Umbilical cord (tissue), 2 donors: ENCODE data around the gene NXNL2. TPM values are rescaled to one million over a fixed set of nuclear protein-coding genes. Genes with fewer than 3 reads are reported as not detected.

Experiments
- DNase-seq: peaks from one replicate; pipeline ENCODE4 v3.0.0-alpha.2; 2015; ENCODE audit warnings: low spot score
- total RNA-seq: library from RNA; depleted of rRNA; stranded (reverse); fragments of >200 nt; gene quantifications from one replicate; pipeline ENCODE4 v1.2.3, GENCODE V29; 2014; ENCODE audit warnings: low replicate concordance; ENCODE audit not compliant: insufficient read depth

NXNL2 gene
- total RNA-seq, 1 donor from 2014 or later = not detected

DNA sequence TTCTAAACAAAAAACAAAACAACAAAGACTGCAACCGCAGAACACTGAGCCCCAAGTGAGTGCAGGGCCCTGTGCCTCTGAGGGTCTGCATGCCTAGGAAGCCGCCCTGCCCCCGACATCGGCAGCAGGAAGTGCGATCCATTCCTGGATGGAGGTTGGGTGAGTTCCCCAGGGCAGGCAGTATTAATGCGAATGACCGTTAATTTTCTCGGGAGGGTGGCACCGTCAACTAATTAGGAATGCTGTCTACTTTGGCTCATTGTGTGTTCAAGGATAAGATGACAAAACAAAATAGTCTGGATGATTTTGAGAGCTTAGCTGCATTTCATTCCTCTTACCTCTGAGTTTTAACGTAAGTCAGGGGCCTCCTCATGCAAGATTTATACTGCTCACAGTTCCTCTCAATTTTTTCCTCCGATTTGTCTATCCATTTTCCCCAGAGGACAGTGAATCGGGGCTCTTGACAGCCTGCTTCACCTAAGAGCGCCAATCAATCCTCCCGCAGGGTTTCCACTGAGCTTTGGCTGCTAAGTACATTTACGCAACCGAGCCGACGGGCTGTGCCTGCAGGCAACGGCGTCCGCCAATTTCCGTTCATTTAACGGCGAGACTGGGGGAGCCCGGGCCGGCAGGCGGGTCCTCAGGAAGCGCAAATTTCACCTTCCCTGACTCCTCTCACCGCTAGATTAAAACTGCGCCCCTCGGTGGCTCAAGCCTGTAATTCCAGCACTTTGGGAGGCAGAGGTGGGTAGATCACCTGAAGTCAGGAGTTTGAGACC lies 2.9 kb upstream of the NXNL2 start:
- peak; percentile 59 for DNase-seq

DNA sequence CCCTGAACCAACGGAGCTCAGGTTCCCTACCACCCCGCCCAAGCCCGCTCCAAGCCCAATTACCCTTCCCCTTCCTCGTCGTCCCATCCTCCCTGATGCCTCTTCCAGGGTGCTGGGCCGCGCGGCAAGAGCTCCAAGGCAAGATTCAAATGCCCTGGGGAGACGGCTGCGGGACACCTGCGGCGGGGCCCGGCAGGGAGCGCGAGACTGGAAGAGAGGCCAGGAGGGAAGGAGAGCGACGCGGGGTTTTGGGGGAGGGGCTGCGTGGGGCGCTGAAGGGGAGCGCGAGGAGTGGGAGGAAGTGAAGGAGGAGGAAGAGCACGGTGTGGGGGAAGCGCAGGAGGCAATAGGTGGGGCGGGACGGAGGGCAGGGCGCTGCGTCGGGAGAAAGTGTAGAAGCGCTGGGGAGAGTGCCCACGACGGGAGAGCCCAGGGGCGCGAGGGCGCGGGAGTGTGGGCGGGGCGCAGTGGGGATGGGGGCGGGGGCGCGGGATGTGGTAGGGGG lies 975 bp upstream of the NXNL2 start:
- peak; percentile 80 for DNase-seq

DNA sequence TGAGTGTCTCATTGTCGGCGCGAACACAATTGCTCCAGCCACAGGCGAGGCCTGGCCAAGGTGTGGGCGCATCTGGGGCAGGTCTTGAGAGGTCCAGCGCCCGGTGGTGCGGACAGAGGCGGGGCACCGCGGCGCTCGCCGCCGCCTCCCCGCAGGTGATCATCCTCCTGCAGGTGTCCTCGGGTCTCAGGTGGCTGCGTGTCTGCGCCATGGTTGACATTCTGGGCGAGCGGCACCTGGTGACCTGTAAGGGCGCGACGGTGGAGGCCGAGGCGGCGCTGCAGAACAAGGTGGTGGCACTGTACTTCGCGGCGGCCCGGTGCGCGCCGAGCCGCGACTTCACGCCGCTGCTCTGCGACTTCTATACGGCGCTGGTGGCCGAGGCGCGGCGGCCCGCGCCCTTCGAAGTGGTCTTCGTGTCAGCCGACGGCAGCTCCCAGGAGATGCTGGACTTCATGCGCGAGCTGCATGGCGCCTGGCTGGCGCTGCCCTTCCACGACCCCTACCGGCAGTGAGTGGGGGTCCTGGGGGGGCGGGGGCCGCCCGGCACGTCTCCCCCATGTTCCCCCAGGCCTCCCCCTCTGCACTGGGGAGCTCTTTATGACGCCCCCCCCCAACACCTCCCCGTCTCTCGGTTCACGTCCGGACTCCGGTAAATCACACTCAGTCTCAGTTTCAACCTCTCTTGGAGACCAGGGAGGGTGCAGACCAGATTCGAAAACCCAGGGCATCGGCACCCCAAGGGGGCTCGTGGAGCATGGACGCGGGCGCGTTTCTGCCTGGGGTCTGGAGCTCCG lies 446 bp downstream of the NXNL2 start:
- peak; percentile 16 for DNase-seq

DNA sequence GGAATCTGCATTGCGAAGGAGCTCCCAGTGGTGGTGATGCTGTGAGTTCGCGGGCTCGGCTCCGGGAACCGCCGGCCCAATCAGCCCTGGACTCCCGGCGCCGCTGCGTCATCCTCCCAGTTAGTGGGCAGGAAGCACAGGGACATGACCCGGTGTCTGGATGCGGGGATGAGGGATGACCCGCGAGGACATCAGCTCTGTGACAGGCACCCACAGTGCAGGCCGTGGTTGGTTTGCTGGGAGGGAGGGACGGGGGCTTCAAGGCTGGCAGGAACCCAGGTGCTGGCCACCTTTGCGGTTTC lies 996 bp downstream of the NXNL2 start:
- DNase-seq = peak; percentile 32

DNA sequence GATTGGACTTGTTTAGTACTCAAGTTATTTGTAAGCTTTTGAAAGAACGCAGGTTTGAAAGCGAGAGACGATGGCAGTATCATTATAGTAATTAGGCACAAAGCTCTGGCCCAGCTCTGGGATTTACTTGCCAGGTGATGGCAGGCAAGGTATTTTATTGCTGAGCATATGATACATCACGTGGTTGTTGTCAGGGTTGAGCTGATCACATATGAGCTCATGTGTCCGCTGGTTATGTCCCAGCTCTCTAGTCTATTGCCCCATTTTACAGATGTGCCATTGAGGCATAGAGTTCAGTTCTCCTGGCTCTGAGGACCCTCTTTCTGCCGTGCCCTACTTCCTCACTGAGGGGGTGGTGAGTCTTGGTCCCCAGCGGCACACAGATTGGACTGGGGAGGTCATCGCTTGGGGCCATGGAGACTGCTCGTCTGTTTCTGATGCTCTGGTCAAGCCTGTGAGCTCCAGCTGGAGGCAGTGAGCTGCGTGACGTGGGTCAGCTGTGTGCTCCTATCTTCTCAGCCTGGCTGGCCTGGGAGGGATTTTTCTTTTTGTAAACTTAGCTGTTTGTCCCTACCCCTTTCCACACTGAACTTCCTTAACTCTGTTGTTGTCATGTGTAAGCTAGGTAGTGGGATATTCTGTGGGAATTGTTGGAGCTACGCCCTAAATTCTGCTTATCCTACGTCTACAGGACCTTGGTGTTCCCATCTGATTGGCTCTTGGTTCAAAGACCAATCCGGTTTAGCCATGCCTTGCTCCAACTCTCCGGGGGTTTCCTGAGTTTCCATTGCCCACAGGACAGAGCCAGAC lies 2.2 kb downstream of the NXNL2 start:
- DNase-seq = peak; percentile 66

DNA sequence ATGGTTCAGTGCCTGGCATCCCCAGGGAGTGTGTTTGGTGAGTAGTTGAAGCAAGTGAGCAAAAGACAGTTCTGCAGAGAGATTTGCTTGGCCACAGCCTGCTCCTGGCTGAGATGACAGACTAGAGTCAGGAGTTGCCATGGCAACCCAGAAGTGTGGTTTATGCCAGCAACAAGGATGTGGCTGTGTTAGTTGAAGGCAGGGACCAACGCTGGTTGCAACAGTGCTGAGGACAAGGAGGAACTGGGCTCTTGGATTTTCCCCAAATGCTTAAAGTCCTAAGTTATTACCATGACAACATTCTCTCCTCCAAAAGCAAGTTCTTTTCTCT lies 2.7 kb downstream of the NXNL2 start:
- DNase-seq = peak; percentile 93

DNA sequence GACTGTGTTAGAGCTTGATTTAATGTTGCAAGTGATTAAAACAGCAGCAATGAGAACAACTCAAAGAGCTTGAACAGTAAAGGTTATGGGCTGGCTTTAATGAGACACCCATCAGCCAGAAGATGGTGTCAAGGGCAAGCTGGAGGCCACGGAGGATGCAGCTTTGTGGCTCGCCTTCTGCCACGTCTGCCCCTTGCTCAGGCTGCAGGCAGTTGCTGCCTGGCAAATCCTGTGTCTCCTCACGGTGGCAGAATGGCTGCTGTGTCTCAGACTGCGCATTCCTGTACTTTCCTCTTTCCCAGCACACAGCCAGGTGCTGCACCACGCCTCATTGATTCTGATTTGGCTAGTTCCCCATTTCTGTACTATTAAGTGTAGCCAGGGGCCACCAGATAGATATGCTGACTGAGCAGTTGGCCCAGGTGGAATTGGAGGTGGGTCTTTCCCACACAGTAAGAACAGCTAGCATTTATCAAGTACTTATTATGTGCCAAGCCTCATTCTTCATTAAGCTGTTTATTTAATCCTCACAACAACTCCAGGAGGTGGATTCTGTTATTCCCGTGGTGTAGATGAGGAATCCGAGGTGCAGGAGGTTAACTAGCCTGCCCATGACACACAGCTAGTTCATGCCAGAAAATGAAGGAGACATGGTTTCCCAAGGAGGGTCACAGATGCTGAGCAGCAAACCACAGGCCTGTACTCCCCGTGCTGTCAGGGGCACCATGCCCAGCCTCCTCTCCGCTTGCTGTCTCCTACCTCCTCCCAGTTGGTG lies 3.5 kb downstream of the NXNL2 start:
- no peak for DNase-seq

DNA sequence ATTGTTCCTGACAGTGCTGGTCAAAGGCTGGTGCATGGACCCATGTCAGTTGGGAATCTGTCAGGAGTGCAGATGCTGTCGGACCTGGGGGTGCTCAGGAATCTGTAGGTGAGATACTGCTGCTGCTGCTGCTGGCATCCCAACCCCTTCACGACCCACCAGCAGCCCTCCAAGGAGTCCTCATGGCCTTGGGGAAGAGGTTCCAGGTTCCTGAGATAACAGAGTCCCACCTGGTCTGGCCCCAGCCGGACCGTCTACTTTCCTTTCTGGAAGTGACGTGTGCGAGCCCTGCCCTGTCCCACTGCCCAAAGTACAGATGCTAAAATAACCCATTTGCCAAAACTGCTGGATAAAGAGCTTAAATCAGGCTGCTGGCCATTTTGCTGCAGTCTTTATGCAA lies 4.3 kb downstream of the NXNL2 start:
- DNase-seq = no peak

DNA sequence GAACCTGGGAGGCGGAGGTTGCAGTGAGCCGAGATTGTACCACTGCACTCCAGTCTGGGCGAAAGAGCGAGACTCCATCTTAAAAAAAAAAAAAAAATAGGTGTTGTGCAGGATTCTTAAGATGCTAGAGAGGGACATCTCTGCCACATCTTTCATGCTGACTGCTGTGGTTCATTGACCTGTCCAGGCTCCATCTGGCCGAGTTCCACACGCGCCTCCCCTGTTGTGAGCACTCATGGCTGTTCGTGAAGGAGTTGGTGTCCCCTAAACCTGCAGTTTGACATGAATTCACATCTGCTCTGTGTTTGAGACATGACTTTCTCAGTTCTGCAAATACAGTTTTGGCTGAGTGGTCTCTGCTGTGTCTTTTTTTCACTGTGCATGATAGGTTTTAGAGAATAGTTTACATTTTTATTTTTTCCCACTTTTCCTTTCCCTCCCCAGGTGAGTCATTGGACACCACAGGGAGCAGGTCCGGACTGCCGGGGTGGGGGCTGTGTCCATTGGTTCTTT lies 5.3 kb downstream of the NXNL2 start:
- DNase-seq = no peak

DNA sequence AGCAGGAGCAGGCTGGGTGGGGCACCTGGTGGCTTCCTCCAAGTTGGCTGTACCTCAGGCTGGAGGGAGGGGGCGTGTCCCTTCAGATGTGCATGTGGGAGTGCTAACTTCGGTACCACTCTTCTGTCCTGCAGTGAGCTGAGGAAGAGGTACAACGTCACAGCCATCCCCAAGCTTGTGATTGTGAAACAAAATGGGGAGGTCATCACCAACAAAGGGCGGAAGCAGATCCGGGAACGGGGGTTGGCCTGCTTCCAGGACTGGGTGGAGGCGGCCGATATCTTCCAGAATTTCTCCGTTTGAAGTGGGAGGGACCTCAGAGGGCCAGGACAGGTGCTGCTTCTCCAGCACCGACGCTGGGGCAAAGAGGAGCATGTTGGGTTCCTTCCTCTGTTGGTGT lies 9.3 kb downstream of the NXNL2 start:
- DNase-seq = no peak

DNA sequence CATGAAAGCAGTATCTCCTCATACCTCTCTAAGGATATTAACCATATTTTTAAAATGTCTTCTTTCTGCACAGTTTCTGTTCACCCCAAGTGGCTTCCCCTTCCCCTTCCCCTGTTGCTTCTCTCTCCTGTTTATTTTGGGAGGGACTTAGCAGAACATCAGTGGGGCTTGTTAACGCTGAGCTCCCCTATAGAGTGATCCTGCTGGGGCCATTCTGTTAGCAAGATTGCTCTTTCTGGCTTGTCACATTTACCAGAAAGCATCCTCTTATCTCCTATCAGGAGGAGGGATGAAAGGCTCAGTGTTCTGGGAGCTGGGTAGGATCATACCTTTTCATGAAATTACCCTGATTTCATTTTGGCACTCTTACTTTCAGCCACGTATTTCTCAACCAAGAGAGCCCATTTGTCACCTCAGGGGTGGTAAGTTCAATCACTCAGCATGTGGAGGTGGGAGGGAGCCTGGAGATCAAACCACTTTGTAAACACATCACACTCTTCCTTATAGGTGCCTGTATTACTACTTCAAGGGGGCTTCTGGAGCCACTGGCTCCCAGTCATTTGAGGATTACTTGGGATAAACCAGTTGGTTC lies 16.7 kb downstream of the NXNL2 start:
- DNase-seq = peak; percentile 89

DNA sequence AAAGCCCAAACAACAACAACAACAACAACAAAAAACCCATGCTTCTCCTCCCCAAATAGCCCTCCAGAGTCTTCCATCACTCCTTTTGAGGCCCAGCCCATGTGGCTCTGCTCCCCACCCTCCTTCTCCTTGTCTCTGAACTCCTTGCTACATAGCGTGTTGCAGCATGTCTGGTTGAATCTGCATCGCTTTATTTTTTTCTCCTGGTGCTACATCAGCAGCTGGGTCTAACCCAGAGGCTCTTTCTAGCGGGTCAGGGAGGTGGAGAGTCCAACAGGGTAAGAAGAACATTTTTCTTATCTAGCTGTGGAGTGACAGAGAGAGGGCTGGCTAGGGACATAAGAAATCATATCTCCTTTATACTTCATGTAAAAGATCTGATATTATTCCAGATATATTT lies 18.4 kb downstream of the NXNL2 start:
- DNase-seq = peak; percentile 86

DNA sequence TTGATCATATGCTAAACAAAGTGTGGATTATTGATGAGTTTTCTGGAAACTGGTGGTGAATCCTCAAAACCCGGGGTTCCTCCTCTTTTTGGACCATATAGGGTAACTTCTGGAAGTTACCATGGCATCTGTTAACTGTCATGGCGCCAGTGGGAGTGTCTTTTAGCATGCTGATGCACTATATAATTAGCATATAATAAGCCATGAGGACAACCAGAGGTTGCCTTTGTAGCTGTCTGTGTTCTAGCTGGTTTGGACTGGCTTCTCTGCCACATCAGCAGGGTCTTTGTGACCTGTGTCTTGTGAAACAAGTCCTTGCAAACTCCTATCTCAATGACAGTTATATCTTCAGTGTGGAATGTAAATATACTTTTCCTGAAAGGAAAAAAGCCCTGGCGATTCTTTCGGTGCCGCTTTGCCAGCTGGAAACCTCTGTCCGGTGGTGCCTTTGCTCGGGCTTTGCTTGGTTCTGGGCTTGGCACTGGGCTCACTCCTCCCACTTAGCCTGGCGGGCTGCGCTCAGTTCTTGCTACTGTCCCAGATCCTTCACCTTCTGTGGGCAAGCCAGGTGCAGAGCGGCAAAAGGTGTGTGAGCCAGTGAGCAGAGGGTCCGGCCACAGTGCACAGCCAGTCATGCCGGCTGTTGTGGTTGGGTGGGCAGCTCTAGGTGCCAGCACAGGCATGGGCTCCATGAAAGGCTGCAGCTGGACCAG lies 20.4 kb downstream of the NXNL2 start:
- DNase-seq = no peak

DNA sequence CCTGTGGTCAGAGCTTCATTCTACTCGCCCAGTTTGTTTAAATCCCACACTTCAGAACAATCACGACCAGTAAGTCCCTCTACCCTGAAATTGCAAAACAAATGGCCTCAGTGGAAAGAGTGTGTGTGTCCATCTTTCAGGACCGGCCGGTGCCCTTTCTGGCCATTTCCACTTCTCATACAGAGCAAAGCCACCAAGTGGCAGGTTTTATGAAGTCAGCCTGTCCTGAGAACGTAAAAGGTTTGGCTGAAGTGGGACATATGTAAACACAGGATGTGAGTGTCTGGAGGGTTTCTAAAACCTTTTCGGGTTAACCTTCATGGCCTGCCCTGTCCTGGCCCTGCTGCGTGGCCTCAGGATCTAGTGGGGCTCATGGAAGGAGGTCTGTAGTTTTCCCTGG lies 24.7 kb downstream of the NXNL2 start:
- no peak for DNase-seq

DNA sequence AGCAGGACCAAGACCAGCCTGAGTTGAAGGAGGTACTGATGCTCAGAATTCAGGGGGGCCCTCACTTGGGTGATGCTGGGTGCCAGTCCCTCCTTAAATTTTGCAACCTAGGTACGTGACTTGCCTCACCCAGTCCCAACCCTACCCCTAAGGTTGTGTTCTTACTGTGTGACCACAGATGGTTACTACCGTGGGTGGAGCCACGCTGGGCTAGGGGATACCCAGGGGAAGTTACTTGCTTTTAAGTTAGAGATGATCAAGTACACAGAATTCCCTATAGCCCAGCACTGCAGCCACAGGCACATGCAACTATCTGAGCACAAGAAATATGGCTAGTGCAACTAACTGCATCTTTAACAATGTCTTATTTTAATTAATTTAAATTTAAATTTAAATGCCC lies 32.9 kb downstream of the NXNL2 start:
- no peak for DNase-seq

DNA sequence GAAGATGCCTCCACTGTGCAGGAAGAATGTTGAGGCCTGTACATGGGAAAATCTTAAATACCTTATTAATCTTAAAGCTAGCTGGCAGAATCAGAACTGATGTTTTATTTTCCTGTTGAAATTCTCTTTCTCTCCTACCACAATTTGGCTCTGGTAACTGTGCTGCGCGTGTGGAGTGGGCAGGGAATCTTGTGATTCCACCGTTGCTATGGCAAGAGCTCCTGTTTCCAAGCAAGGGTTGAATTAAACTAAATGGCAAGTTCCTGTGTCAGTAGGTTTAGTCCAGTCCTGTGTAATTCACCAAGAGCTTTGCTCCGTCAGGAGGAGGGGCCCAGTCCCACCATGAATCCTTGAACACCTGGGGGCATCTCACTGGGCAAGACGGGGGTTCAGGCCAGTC lies 36.4 kb downstream of the NXNL2 start:
- DNase-seq = peak; percentile 48

DNA sequence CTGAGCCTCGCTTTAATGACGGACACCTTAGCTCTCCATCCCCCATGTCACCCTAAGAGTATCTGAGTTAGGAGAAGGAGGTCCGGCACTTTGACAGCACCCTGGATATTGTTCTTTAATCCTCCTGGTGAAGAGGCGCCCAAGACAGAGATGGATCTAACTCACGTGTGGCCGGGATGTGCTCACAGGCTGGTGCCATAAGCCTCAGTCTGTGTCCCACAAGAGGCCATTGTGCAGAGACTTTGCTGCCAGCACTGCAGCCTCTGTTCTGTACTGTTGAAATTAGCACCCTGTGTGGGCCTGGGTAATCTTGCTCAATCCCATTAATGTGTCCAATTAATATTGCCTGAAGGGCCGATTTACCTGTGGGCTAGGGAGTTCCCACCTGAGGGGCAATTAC lies 37.7 kb downstream of the NXNL2 start:
- DNase-seq = no peak

DNA sequence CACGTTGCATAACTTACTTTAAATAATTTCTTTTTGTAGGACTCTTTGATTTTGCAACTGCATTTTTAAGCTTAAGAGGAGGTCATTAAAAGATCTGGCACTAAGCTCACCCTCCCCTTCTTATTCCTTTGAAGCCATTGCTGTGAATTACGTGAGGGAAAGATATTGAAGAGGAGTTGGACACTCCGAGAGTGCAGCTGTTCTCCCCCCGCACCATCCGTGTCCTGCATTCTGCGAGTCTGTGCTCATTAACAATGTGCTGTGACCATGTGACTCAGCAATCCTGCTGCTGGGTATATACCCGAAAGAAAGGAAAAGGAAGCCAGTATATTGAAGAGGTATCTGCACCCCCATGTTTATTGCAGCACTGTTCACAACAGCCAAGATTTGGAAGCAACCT lies 40.0 kb downstream of the NXNL2 start:
- peak; percentile 94 for DNase-seq

DNA sequence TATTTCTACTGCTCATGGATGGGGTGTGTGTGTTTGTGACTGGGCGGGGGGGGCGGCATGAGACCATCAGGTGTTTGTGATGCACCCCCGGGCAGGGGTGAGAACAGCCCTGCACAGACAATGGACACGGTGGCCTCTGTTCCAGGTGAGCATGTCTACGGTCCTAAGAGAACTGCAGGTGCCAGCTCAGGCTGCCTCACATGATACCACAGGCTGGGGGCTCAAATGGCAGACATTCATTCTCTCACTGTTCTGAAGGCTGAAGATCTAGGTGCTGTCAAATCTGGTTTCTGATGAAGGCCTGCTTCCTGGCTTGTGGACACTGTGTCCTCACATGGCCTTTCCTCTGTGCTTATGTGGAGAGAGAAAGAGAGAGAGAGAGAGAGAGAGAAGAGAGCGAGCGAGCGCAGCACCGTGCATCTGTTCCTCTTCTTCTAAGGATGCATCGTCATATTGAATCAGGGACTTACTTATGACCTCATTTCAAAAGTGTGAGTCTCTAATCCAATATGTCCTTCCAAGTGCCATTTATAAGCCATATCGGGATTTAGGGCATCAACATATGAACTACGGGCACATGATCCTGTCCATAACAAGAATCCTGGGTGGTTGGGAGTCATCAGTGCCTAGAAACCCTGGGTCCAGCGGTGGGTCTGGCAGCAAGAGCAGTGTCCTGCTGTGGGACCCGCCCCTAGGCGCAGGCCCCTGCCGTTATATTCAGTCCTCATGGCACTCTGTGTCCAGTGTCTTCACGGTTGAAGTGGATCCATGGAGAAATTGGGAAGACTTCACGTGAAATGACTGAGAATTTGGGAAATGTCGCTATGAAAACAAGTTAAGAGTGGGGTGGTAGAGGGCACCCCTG lies 42.5 kb downstream of the NXNL2 start:
- DNase-seq = no peak
